ENCODE data around the gene FEM1B. TPM values are rescaled to one million over a fixed set of nuclear protein-coding genes. Genes with fewer than 3 reads are reported as not detected.

FEM1B gene
- total RNA-seq, 4 donors from 2014 or later: 25.1 to 64.7 (median 43.0) TPM

GRCh38 chr15:68300115-68300940 is 22.8 kb downstream of the FEM1B start:
- Histone ChIP-seq H3K27ac (peak overlapping the region; percentile 68 to 73 (median 70)), H3K4me3 (no peak overlapping the region), H3K36me3 (no peaks in the 10 kb centered on the region), H3K27me3 (no peaks in the 10 kb centered on the region), H3K4me1 (peaks cover 13 to 40% (median 24%) of the 10 kb centered on the region in 4 donors), H3K9me3 (no peaks in the 10 kb centered on the region)
- DNase-seq: peak; percentile 56
- WGBS, 2 donors (ENCODE audit: low coverage in 1 of 2): 74 to 80% methylated on average over 2 to 6 of the region's 6 CpGs
- in situ Hi-C loops (cut with MboI; ENCODE audit: low pct_ligation_motif_present in 1 of 4, low pct_unique_long_range_greater_than_20kb in 1 of 4, low sequenced_read_pairs in 3 of 4) (loop anchor here in 2 of 4 donors (10.0 to 25.0 kb wide), 3 partner anchors 84 to 387 kb away; no protein-coding TSS in a partner anchor), intact Hi-C loops (cut with DNase I; ENCODE audit: low total_unique reads) (loop anchor here (10.0 kb wide), 1 partner anchor 46 kb away; no protein-coding TSS in a partner anchor)
- no peak for TF ChIP-seq POLR2AphosphoS5 (IDR thresholded peaks at IDR 0.05)
- no peak for TF ChIP-seq EP300 (IDR thresholded peaks at IDR 0.05; ENCODE audit: low read depth)
- no peak for TF ChIP-seq CTCF (IDR thresholded peaks at IDR 0.05)
- no peak for TF ChIP-seq POLR2A (IDR thresholded peaks at IDR 0.05)

GRCh38 chr15:68301301-68301700 is 23.8 kb downstream of the FEM1B start:
- H3K27me3 ChIP-seq: no peaks in the 10 kb centered on the region
- no peak overlapping the region for H3K4me3 ChIP-seq
- WGBS, 2 donors (ENCODE audit: low coverage in 1 of 2): 94% methylated on average over 8 of the region's 8 CpGs; no CpG with 5 or more reads in 1 of the 2 donors
- in situ Hi-C loops (cut with MboI; ENCODE audit: low pct_ligation_motif_present in 1 of 4, low pct_unique_long_range_greater_than_20kb in 1 of 4, low sequenced_read_pairs in 3 of 4) (loop anchor here in 2 of 4 donors (10.0 to 25.0 kb wide), 3 partner anchors 84 to 386 kb away; no protein-coding TSS in a partner anchor), intact Hi-C loops (cut with DNase I; ENCODE audit: low total_unique reads) (loop anchor here (10.0 kb wide), 1 partner anchor 46 kb away; no protein-coding TSS in a partner anchor)
- TF ChIP-seq CTCF (IDR thresholded peaks at IDR 0.05) (no peak), POLR2A (IDR thresholded peaks at IDR 0.05) (no peak), POLR2AphosphoS5 (IDR thresholded peaks at IDR 0.05) (no peak), EP300 (IDR thresholded peaks at IDR 0.05; ENCODE audit: low read depth) (no peak)
- H3K9me3 ChIP-seq: no peaks in the 10 kb centered on the region
- peak overlapping the region in 2 of 4 donors; percentile 17 to 69 for H3K27ac ChIP-seq
- H3K36me3 ChIP-seq: no peaks in the 10 kb centered on the region
- no peak for DNase-seq
- peaks cover 13 to 37% (median 23%) of the 10 kb centered on the region in 4 donors for H3K4me1 ChIP-seq

GRCh38 chr15:68302729-68303128 is 25.2 kb downstream of the FEM1B start:
- Histone ChIP-seq H3K9me3 (no peaks in the 10 kb centered on the region), H3K4me3 (no peak overlapping the region), H3K36me3 (no peaks in the 10 kb centered on the region), H3K4me1 (peaks cover 13 to 39% (median 23%) of the 10 kb centered on the region in 4 donors), H3K27me3 (no peaks in the 10 kb centered on the region), H3K27ac (no peak overlapping the region)
- 100% methylated on average over 6 of the region's 6 CpGs; no CpG with 5 or more reads in 1 of the 2 donors for WGBS, 2 donors (ENCODE audit: low coverage in 1 of 2)
- DNase-seq: no peak
- TF ChIP-seq EP300 (IDR thresholded peaks at IDR 0.05; ENCODE audit: low read depth) (no peak), CTCF (IDR thresholded peaks at IDR 0.05) (no peak), POLR2AphosphoS5 (IDR thresholded peaks at IDR 0.05) (no peak), POLR2A (IDR thresholded peaks at IDR 0.05) (no peak)
- in situ Hi-C loops (cut with MboI; ENCODE audit: low pct_ligation_motif_present in 1 of 4, low pct_unique_long_range_greater_than_20kb in 1 of 4, low sequenced_read_pairs in 3 of 4) (loop anchor here in 2 of 4 donors (10.0 to 25.0 kb wide), 3 partner anchors 82 to 385 kb away; no protein-coding TSS in a partner anchor), intact Hi-C loops (cut with DNase I; ENCODE audit: low total_unique reads) (loop anchor here (10.0 kb wide), 1 partner anchor 48 kb away; no protein-coding TSS in a partner anchor)

GRCh38 chr15:68303134-68303533 is 25.6 kb downstream of the FEM1B start:
- in situ Hi-C loops (cut with MboI; ENCODE audit: low pct_ligation_motif_present in 1 of 4, low pct_unique_long_range_greater_than_20kb in 1 of 4, low sequenced_read_pairs in 3 of 4): loop anchor here in 2 of 4 donors (10.0 to 25.0 kb wide), 3 partner anchors 82 to 384 kb away; no protein-coding TSS in a partner anchor

More at GRCh38 chr15:68303134-68303533, 25.6 kb downstream of the FEM1B start:
- Histone ChIP-seq H3K9me3 (no peaks in the 10 kb centered on the region), H3K4me1 (peaks cover 13 to 36% (median 22%) of the 10 kb centered on the region in 4 donors), H3K4me3 (no peak overlapping the region), H3K36me3 (no peaks in the 10 kb centered on the region), H3K27me3 (no peaks in the 10 kb centered on the region), H3K27ac (no peak overlapping the region)
- WGBS, 2 donors (ENCODE audit: low coverage in 1 of 2): 71 to 92% methylated on average over 1 to 2 of the region's 2 CpGs
- DNase-seq: no peak
- intact Hi-C loops (cut with DNase I; ENCODE audit: low total_unique reads): loop anchor here (10.0 kb wide), 1 partner anchor 48 kb away; no protein-coding TSS in a partner anchor
- TF ChIP-seq POLR2A (IDR thresholded peaks at IDR 0.05) (no peak), EP300 (IDR thresholded peaks at IDR 0.05; ENCODE audit: low read depth) (no peak), CTCF (IDR thresholded peaks at IDR 0.05) (no peak), POLR2AphosphoS5 (IDR thresholded peaks at IDR 0.05) (no peak)
